H9 (cell line): ENCODE measurements around the gene CRP. TPM values are rescaled to one million over a fixed set of nuclear protein-coding genes. Genes with fewer than 3 reads are reported as not detected.

Experiments
- DNase-seq: peaks from one replicate; pipeline ENCODE4 v3.0.0-alpha.2; 2017
- H2AFZ ChIP-seq: one replicate; pipeline ENCODE4 v1.6.1; 2013; ENCODE audit warnings: mild to moderate bottlenecking, low read length, control low read depth, moderate library complexity
- H2AK5ac ChIP-seq: 2 replicates; pipeline ENCODE4 v1.6.1; 2013; ENCODE audit warnings: low read length, control low read depth, mixed read lengths; ENCODE audit not compliant: insufficient read length
- H2BK120ac ChIP-seq: one replicate; pipeline ENCODE4 v1.6.1; 2013; ENCODE audit warnings: low read depth, mild to moderate bottlenecking, low read length, control low read depth, inconsistent platforms; ENCODE audit not compliant: poor library complexity, severe bottlenecking
- H2BK12ac ChIP-seq: 2 replicates; pipeline ENCODE4 v1.6.1; 2013; ENCODE audit warnings: low read length, control low read depth, mixed read lengths, low read depth; ENCODE audit not compliant: insufficient read length
- H2BK15ac ChIP-seq: 2 replicates; pipeline ENCODE4 v1.6.1; 2013; ENCODE audit warnings: low read depth, low read length, control low read depth
- H2BK20ac ChIP-seq: one replicate; pipeline ENCODE4 v1.6.1; 2013; ENCODE audit warnings: low read depth, mild to moderate bottlenecking, low read length, control low read depth, inconsistent platforms; ENCODE audit not compliant: poor library complexity, severe bottlenecking
- H2BK5ac ChIP-seq: 2 replicates; pipeline ENCODE4 v1.6.1; 2013; ENCODE audit warnings: low read length, control low read depth, mixed read lengths; ENCODE audit not compliant: insufficient read length
- H3K14ac ChIP-seq: 2 replicates; pipeline ENCODE4 v1.6.1; 2013; ENCODE audit warnings: low read length, control low read depth; ENCODE audit not compliant: insufficient read depth
- H3K18ac ChIP-seq: 2 replicates; pipeline ENCODE4 v1.6.1; 2013; ENCODE audit warnings: low read depth, mild to moderate bottlenecking, mixed read lengths, low read length, control low read depth; ENCODE audit not compliant: insufficient read length
- H3K23ac ChIP-seq: 2 replicates; pipeline ENCODE4 v1.6.1; 2013; ENCODE audit warnings: low read length, control low read depth, mixed read lengths, low read depth; ENCODE audit not compliant: insufficient read length
- H3K23me2 ChIP-seq: 2 replicates; pipeline ENCODE4 v1.6.1; 2013; ENCODE audit warnings: low read depth, mild to moderate bottlenecking, mixed read lengths, low read length, control low read depth; ENCODE audit not compliant: insufficient read length, poor library complexity, severe bottlenecking
- H3K27ac ChIP-seq: 2 replicates; pipeline ENCODE4 v1.5.1; 2013; ENCODE audit warnings: low read length, control low read depth, mixed read lengths, low read depth; ENCODE audit not compliant: insufficient read length
- H3K27me3 ChIP-seq: 2 replicates; pipeline ENCODE4 v1.6.1; 2013; ENCODE audit warnings: low read length, control low read depth, inconsistent platforms; ENCODE audit not compliant: insufficient read depth
- H3K4ac ChIP-seq: 2 replicates; pipeline ENCODE4 v1.6.1; 2013; ENCODE audit warnings: low read depth, mild to moderate bottlenecking, control low read depth, inconsistent platforms, low read length, moderate library complexity
- H3K4me1 ChIP-seq: 2 replicates; pipeline ENCODE4 v1.6.1; 2013; ENCODE audit warnings: low read length, control low read depth, inconsistent platforms; ENCODE audit not compliant: insufficient read depth
- H3K4me2 ChIP-seq: 2 replicates; pipeline ENCODE4 v1.6.1; 2013; ENCODE audit warnings: low read length, control low read depth, mixed read lengths; ENCODE audit not compliant: insufficient read length, insufficient read depth
- H3K56ac ChIP-seq: 2 replicates; pipeline ENCODE4 v1.6.1; 2013; ENCODE audit warnings: low read depth, mild to moderate bottlenecking, mixed read lengths, low read length, control low read depth; ENCODE audit not compliant: insufficient read length
- H3K79me1 ChIP-seq: 2 replicates; pipeline ENCODE4 v1.6.1; 2013; ENCODE audit warnings: low read depth, mild to moderate bottlenecking, moderate library complexity, low read length, control low read depth, inconsistent platforms; ENCODE audit not compliant: insufficient read depth, poor library complexity, severe bottlenecking
- H3K79me2 ChIP-seq: 2 replicates; pipeline ENCODE4 v1.6.1; 2013; ENCODE audit warnings: low read length, control low read depth, inconsistent platforms; ENCODE audit not compliant: insufficient read depth
- H3K9ac ChIP-seq: 2 replicates; pipeline ENCODE4 v1.6.1; 2013; ENCODE audit warnings: low read length, control low read depth, mixed read lengths; ENCODE audit not compliant: insufficient read length; ENCODE audit errors: extremely low read depth
- H3K9me3 ChIP-seq: one replicate; pipeline ENCODE4 v1.6.1; 2013; ENCODE audit warnings: low read depth, low read length, inconsistent platforms; ENCODE audit not compliant: control insufficient read depth
- H3T11ph ChIP-seq: one replicate; pipeline ENCODE4 v1.6.1; 2013; ENCODE audit warnings: mild to moderate bottlenecking, low read length, control low read depth, inconsistent platforms
- H4K20me1 ChIP-seq: one replicate; pipeline ENCODE4 v1.6.1; 2013; ENCODE audit not compliant: control insufficient read depth, insufficient read length, insufficient read depth
- H4K5ac ChIP-seq: 2 replicates; pipeline ENCODE4 v1.6.1; 2013; ENCODE audit warnings: low read depth, mild to moderate bottlenecking, mixed read lengths, low read length, control low read depth; ENCODE audit not compliant: insufficient read length
- H4K8ac ChIP-seq: replicated peaks from 2 replicates; pipeline ENCODE4 v1.6.1; 2013; ENCODE audit warnings: low read length, control low read depth, mixed read lengths, low read depth; ENCODE audit not compliant: insufficient read length
- H4K91ac ChIP-seq: 2 replicates; pipeline ENCODE4 v1.6.1; 2013; ENCODE audit warnings: low read depth, mild to moderate bottlenecking, moderate library complexity, mixed read lengths, low read length, control low read depth; ENCODE audit not compliant: insufficient read length
- H3K27ac Mint-ChIP-seq, 3 experiments: 2 replicates in 2 of 3; 3 replicates in 1 of 3; pipeline ENCODE4 v1.8.0; 2020 to 2021; ENCODE audit warnings: mixed read lengths in 3 of 3, mild to moderate bottlenecking in 1 of 3, moderate library complexity in 1 of 3
- H3K27me3 Mint-ChIP-seq: 2 replicates; pipeline ENCODE4 v1.8.0; 2021; ENCODE audit warnings: low read depth, mild to moderate bottlenecking, moderate library complexity, mixed read lengths
- H3K36me3 Mint-ChIP-seq, 3 experiments: 2 replicates in 2 of 3; 3 replicates in 1 of 3; pipeline ENCODE4 v1.8.0; 2020 to 2021; ENCODE audit warnings: low read depth in 3 of 3, mixed read lengths in 3 of 3; ENCODE audit not compliant: insufficient read depth in 1 of 3
- H3K4me1 Mint-ChIP-seq, 2 experiments: 2 replicates each; pipeline ENCODE4 v1.8.0; 2020; ENCODE audit warnings: mixed read lengths in 2 of 2
- H3K4me3 Mint-ChIP-seq, 2 experiments: 2 replicates in 1 of 2; 3 replicates in 1 of 2; pipeline ENCODE4 v1.8.0; 2020 to 2021; ENCODE audit warnings: mild to moderate bottlenecking in 2 of 2, mixed read lengths in 2 of 2, moderate library complexity in 1 of 2
- H3K9me3 Mint-ChIP-seq, 2 experiments: 2 replicates in 1 of 2; 3 replicates in 1 of 2; pipeline ENCODE4 v1.8.0; 2020; ENCODE audit warnings: mild to moderate bottlenecking in 2 of 2, mixed read lengths in 2 of 2, moderate library complexity in 1 of 2
- total RNA-seq: library from RNA; stranded (reverse); gene quantifications from 2 replicates; pipeline ENCODE4 v1.2.1, GENCODE V29; 2021
- TF ChIP-seq, protein P1 (sequence below): fragments of 200-600 bp; sonication (generic); conservative IDR thresholded peaks from 3 replicates; pipeline ENCODE4 v1.8.0; 2021; ENCODE audit warnings: antibody characterized with exemption, mild to moderate bottlenecking

CRP gene
- total RNA-seq, 1 experiment from 2014 or later = not detected

- Histone ChIP-seq H3K4me2 (no peak overlapping the region), H3K27me3 (no peaks in the 10 kb centered on the region), H3T11ph (no peak overlapping the region), H3K14ac (no peak overlapping the region), H3K23ac (no peak overlapping the region), H3K79me2 (no peaks in the 10 kb centered on the region), H2BK12ac (no peak overlapping the region), H3K23me2 (no peaks in the 10 kb centered on the region), H3K56ac (no peak overlapping the region), H2BK5ac (no peak overlapping the region), H2BK120ac (no peak overlapping the region), H3K9ac (no peak overlapping the region), H3K4me1 (no peaks in the 10 kb centered on the region), H3K79me1 (no peaks in the 10 kb centered on the region), H3K4ac (no peak overlapping the region), H2AK5ac (no peak overlapping the region), H4K20me1 (no peaks in the 10 kb centered on the region), H4K8ac (no peak overlapping the region), H4K91ac (no peak overlapping the region), H3K18ac (no peak overlapping the region), H2BK15ac (no peak overlapping the region), H3K9me3 (no peaks in the 10 kb centered on the region), H3K27ac (no peak overlapping the region), H4K5ac (no peak overlapping the region), H2AFZ (no peak overlapping the region), H2BK20ac (no peak overlapping the region)
- DNase-seq = no peak
- no peak overlapping the region for H3K27ac Mint-ChIP-seq
- H3K27me3 Mint-ChIP-seq = peaks cover 2% of the 10 kb centered on the region; the same call in 1 of the 2 replicates
- H3K9me3 Mint-ChIP-seq = no peaks in the 10 kb centered on the region; a peak in 2 of 5 replicates
- peaks cover 0 to 3% of the 10 kb centered on the region in 2 experiments; a peak in 2 of 4 replicates for H3K4me1 Mint-ChIP-seq
- no peaks in the 10 kb centered on the region for H3K36me3 Mint-ChIP-seq
- no peak overlapping the region for H3K4me3 Mint-ChIP-seq
- TF ChIP-seq, protein P1, sequence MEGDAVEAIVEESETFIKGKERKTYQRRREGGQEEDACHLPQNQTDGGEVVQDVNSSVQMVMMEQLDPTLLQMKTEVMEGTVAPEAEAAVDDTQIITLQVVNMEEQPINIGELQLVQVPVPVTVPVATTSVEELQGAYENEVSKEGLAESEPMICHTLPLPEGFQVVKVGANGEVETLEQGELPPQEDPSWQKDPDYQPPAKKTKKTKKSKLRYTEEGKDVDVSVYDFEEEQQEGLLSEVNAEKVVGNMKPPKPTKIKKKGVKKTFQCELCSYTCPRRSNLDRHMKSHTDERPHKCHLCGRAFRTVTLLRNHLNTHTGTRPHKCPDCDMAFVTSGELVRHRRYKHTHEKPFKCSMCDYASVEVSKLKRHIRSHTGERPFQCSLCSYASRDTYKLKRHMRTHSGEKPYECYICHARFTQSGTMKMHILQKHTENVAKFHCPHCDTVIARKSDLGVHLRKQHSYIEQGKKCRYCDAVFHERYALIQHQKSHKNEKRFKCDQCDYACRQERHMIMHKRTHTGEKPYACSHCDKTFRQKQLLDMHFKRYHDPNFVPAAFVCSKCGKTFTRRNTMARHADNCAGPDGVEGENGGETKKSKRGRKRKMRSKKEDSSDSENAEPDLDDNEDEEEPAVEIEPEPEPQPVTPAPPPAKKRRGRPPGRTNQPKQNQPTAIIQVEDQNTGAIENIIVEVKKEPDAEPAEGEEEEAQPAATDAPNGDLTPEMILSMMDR = no peak
Measured at GRCh38 chr1:159699246-159699645, 15.1 kb downstream of the CRP start.
